ENCODE results near the gene TBC1D13.

The TBC1D13 gene

GRCh38 chr9:128757602-128758001 is 29.5 kb upstream of the TBC1D13 start:
- no peak for TF ChIP-seq CTCF (IDR thresholded peaks at IDR 0.05; ENCODE audit: borderline replicate concordance, insufficient read depth, low read depth, low read length)
- no peak overlapping the region for H3K4me3 ChIP-seq (ENCODE audit: low read depth, low read length)

- H3K4me3 ChIP-seq (ENCODE audit: low read depth, low read length) = no peak overlapping the region
- no peak for TF ChIP-seq CTCF (IDR thresholded peaks at IDR 0.05; ENCODE audit: borderline replicate concordance, insufficient read depth, low read depth, low read length)
Measured at GRCh38 chr9:128762671-128763449, 24.2 kb upstream of the TBC1D13 start.

- TF ChIP-seq CTCF (IDR thresholded peaks at IDR 0.05; ENCODE audit: borderline replicate concordance, insufficient read depth, low read depth, low read length) = no peak
- H3K4me3 ChIP-seq (ENCODE audit: low read depth, low read length) = no peak overlapping the region
Measured at GRCh38 chr9:128764361-128764760, 22.7 kb upstream of the TBC1D13 start.

GRCh38 chr9:128765499-128765898 is 21.6 kb upstream of the TBC1D13 start:
- no peak for TF ChIP-seq CTCF (IDR thresholded peaks at IDR 0.05; ENCODE audit: borderline replicate concordance, insufficient read depth, low read depth, low read length)

GRCh38 chr9:128768606-128769005 is 18.4 kb upstream of the TBC1D13 start:
- no peak for TF ChIP-seq CTCF (IDR thresholded peaks at IDR 0.05; ENCODE audit: borderline replicate concordance, insufficient read depth, low read depth, low read length)
- H3K4me3 ChIP-seq (ENCODE audit: low read depth, low read length) = no peak overlapping the region

More at GRCh38 chr9:128765499-128765898, 21.6 kb upstream of the TBC1D13 start:
- H3K4me3 ChIP-seq (ENCODE audit: low read depth, low read length) = no peak overlapping the region

GRCh38 chr9:128770286-128771030 is 16.6 kb upstream of the TBC1D13 start:
- peak overlapping the region; percentile 71 for H3K4me3 ChIP-seq (ENCODE audit: low read depth, low read length)
- no peak for TF ChIP-seq CTCF (IDR thresholded peaks at IDR 0.05; ENCODE audit: borderline replicate concordance, insufficient read depth, low read depth, low read length)

Data from GM12875 (cell line).